GM12878 (cell line): ENCODE measurements around the gene ANKRD6. TPM values are rescaled to one million over a fixed set of nuclear protein-coding genes. Genes with fewer than 3 reads are reported as not detected.

ENCODE experiments used
- ATAC-seq: fragments of 200-7000 bp; cut with Tn5 transposase; 3 replicates; pipeline ENCODE4 v1.9.1; 2020; ENCODE audit warnings: mild to moderate bottlenecking, moderate library complexity
- BruUV-seq: library from RNA; stranded (reverse); fragments of 400-500 nt; replicated peaks from 2 replicates; lab custom pipeline; 2021; lab: Mats Ljungman, UMichigan
- CTCF ChIA-PET: fragments of 300-600 bp; sonication (Branson Sonifier 250); formaldehyde crosslinking; extraction: SDS; loops from one replicate; lab custom pipeline; 2021; ENCODE audit warnings: inconsistent platforms; lab: Yijun Ruan, JAX
- POLR2A ChIA-PET: fragments of 350-600 bp; formaldehyde crosslinking; extraction: SDS; loops from one replicate; lab custom pipeline; 2021; ENCODE audit warnings: inconsistent platforms; lab: Charles Lee
- RAD21 ChIA-PET: fragments of 300-600 bp; sonication (Branson Sonifier 250); formaldehyde crosslinking; loops from one replicate; lab custom pipeline; 2023; ENCODE audit warnings: antibody characterized with exemption; ENCODE audit not compliant: unreplicated experiment; lab: Charles Lee
- SMC1A ChIA-PET: fragments of 300-600 bp; sonication (Branson Sonifier 250); formaldehyde crosslinking; loops from one replicate; lab custom pipeline; 2023; ENCODE audit not compliant: unreplicated experiment, uncharacterized antibody; lab: Charles Lee
- DNase-seq: peaks from one replicate; pipeline ENCODE4 v3.0.0-alpha.2; 2011; ENCODE audit warnings: low read depth, low spot score
- FAIRE-seq: peaks from 3 replicates; lab custom pipeline; 2011; peaks lifted over from hg19 to GRCh38; lab: Jason Lieb, UNC
- H2AFZ ChIP-seq: 2 replicates; pipeline ENCODE4 v1.6.0; 2011; ENCODE audit warnings: low read depth, low read length, control low read depth; ENCODE audit not compliant: control insufficient read depth
- H3K27ac ChIP-seq: 2 replicates; pipeline ENCODE4 v1.5.1; 2011; ENCODE audit warnings: control low read depth; ENCODE audit not compliant: control insufficient read depth, insufficient read depth
- H3K27me3 ChIP-seq, 2 experiments: replicated peaks in 1 of 2; 2 replicates each; pipeline versions ENCODE4 v1.6.0 to v1.6.1; 2011; ENCODE audit warnings: low read length in 1 of 2; ENCODE audit not compliant: control insufficient read depth in 2 of 2, insufficient read depth in 2 of 2
- H3K36me3 ChIP-seq, 2 experiments: 2 replicates each; pipeline ENCODE4 v1.5.1; 2011; ENCODE audit warnings: low read length in 1 of 2; ENCODE audit not compliant: control insufficient read depth in 2 of 2, insufficient read depth in 2 of 2
- H3K4me1 ChIP-seq: 2 replicates; pipeline ENCODE4 v1.6.1; 2011; ENCODE audit warnings: mild to moderate bottlenecking, low read length, moderate library complexity, mixed read lengths; ENCODE audit not compliant: control insufficient read depth, insufficient read depth
- H3K4me2 ChIP-seq: 2 replicates; pipeline ENCODE4 v1.6.0; 2011; ENCODE audit warnings: control low read depth; ENCODE audit not compliant: control insufficient read depth, insufficient read depth
- H3K4me3 ChIP-seq: fragments of 200-600 bp; sonication (generic); 2 replicates; pipeline ENCODE4 v1.5.1; 2016
- H3K79me2 ChIP-seq: 2 replicates; pipeline ENCODE4 v1.6.0; 2011; ENCODE audit warnings: low read length; ENCODE audit not compliant: control insufficient read depth, insufficient read depth
- H3K9ac ChIP-seq: 2 replicates; pipeline ENCODE4 v1.8.0; 2011; ENCODE audit warnings: low read length, control low read depth, mixed read lengths; ENCODE audit not compliant: control insufficient read depth, insufficient read depth
- H3K9me3 ChIP-seq: replicated peaks from 3 replicates; pipeline ENCODE4 v1.5.1; 2011; ENCODE audit warnings: mild to moderate bottlenecking, low read length; ENCODE audit not compliant: control insufficient read depth, insufficient read depth
- H4K20me1 ChIP-seq: 2 replicates; pipeline ENCODE4 v1.6.0; 2011; ENCODE audit not compliant: control insufficient read depth, insufficient read depth
- ASH2L ChIP-seq: fragments of 300-600, 200-600 bp; sonication (generic); IDR thresholded peaks from 2 replicates; pipeline ENCODE4 v1.6.1; 2017; ENCODE audit warnings: low read depth, mild to moderate bottlenecking, borderline replicate concordance
- BMI1 ChIP-seq: fragments of 450-650 bp; IDR thresholded peaks from 2 replicates; pipeline ENCODE4 v1.6.1; 2016; ENCODE audit warnings: mild to moderate bottlenecking, moderate library complexity, borderline replicate concordance
- EED ChIP-seq: sonication (generic); IDR thresholded peaks from 2 replicates; pipeline ENCODE4 v1.6.1; 2016; ENCODE audit warnings: antibody characterized with exemption, low read depth
- ESRRA ChIP-seq: IDR thresholded peaks from 2 replicates; pipeline ENCODE4 v1.6.1; 2012; ENCODE audit warnings: mild to moderate bottlenecking, low read length, improper control_type of control experiment
- FOXM1 ChIP-seq: IDR thresholded peaks from 2 replicates; pipeline ENCODE4 v1.6.1; 2012; ENCODE audit warnings: low read depth, mild to moderate bottlenecking, inconsistent platforms, low read length, moderate library complexity
- IKZF2 ChIP-seq, 2 experiments: fragments of 450-650 bp; IDR thresholded peaks; 2 replicates each; pipeline ENCODE4 v1.6.1; 2017; ENCODE audit warnings: mild to moderate bottlenecking in 2 of 2, moderate library complexity in 2 of 2
- JUND ChIP-seq: IDR thresholded peaks from 2 replicates; pipeline ENCODE4 v1.6.1; 2012; ENCODE audit warnings: low read depth, mild to moderate bottlenecking, low read length, improper control_type of control experiment, moderate library complexity
- MTA3 ChIP-seq: IDR thresholded peaks from 2 replicates; pipeline ENCODE4 v1.6.1; 2012; ENCODE audit warnings: low read length, inconsistent platforms, borderline replicate concordance
- MYB ChIP-seq: fragments of 150-350 bp; IDR thresholded peaks from 2 replicates; pipeline ENCODE4 v1.6.1; 2014; ENCODE audit warnings: mild to moderate bottlenecking, low read depth, low read length, borderline replicate concordance
- PRDM15 ChIP-seq: fragments of 450-650 bp; formaldehyde crosslinking; IDR thresholded peaks from 2 replicates; pipeline ENCODE4 v1.4.0; 2020; ENCODE audit warnings: mild to moderate bottlenecking, moderate library complexity
- RAD21 ChIP-seq: IDR thresholded peaks from 2 replicates; pipeline ENCODE4 v1.6.1; 2011; ENCODE audit warnings: mild to moderate bottlenecking, low read depth, low read length, moderate library complexity; ENCODE audit not compliant: insufficient read depth
- RUNX3 ChIP-seq: IDR thresholded peaks from 2 replicates; pipeline ENCODE4 v1.6.1; 2012; ENCODE audit warnings: low read length, inconsistent platforms
- SMAD1 ChIP-seq: fragments of 450-650 bp; IDR thresholded peaks from 2 replicates; pipeline ENCODE4 v1.6.1; 2018; ENCODE audit warnings: mild to moderate bottlenecking, low read depth; ENCODE audit not compliant: partially characterized antibody
- SP1 ChIP-seq: IDR thresholded peaks from one replicate; pipeline ENCODE4 v1.6.1; 2011; ENCODE audit warnings: low read depth, low read length
- WRNIP1 ChIP-seq: IDR thresholded peaks from 2 replicates; pipeline ENCODE4 v1.6.1; 2011; ENCODE audit warnings: low read depth, low read length, improper control_type of control experiment, borderline replicate concordance
- ZNF274 ChIP-seq: IDR thresholded peaks from one replicate; pipeline ENCODE4 v1.8.0; 2011; ENCODE audit not compliant: insufficient read length, insufficient read depth
- ZNF384 ChIP-seq: IDR thresholded peaks from 2 replicates; pipeline ENCODE4 v1.6.1; 2012; ENCODE audit warnings: low read depth, mild to moderate bottlenecking, low read length, improper control_type of control experiment, borderline replicate concordance
- WGBS: methylation state at CpG from one replicate; pipeline ENCODE4 v1.1.6; 2016; ENCODE audit warnings: low lambda C conversion rate; ENCODE audit not compliant: insufficient replicate concordance, insufficient coverage; ENCODE audit errors: missing lambda C conversion rate; 5-methylcytosine and 5-hydroxymethylcytosine counted together
- in situ Hi-C: fragments of 300-500 bp; cut with MboI; formaldehyde crosslinking; loops from 9 replicates; pipeline ENCODE4 v1.14.3; 2018; ENCODE audit warnings: mixed read lengths
- intact Hi-C: fragments of 100-400 bp; cut with micrococcal nuclease; formaldehyde crosslinking; loops from one replicate; pipeline ENCODE4 v1.14.2; 2022; ENCODE audit not compliant: unreplicated experiment
- polyA plus RNA-seq, 11 experiments: library from polyadenylated mRNA; depleted of rRNA in 4 of 11; unstranded in 6 of 11; stranded (reverse) in 5 of 11; fragments of >200 nt; fragmentation: Nextera tagmentation in 4 of 11; fragmentation: Illumina TruSeq in 1 of 11; extraction: Ambion mirVana in 4 of 11; extraction: Trizol in 1 of 11; gene quantifications; 1 replicate in 1 of 11; 2 replicates in 10 of 11; pipeline versions ENCODE4 v1.2.1 to v1.2.3, GENCODE V29; 2011 to 2016; ENCODE audit warnings: inconsistent platforms in 2 of 11, missing spikeins in 2 of 11, low read depth in 1 of 11
- total RNA-seq, 4 experiments: library from RNA; depleted of rRNA in 3 of 4; stranded (reverse); fragments of >200 nt in 3 of 4; fragmentation: Illumina TruSeq in 1 of 4; extraction: Trizol in 1 of 4; gene quantifications; 2 replicates each; pipeline versions ENCODE4 v1.2.1 to v1.2.3, GENCODE V29; 2013 to 2021

ANKRD6 gene
- total and polyA plus RNA-seq, 10 of the 15 experiments (the other 5 are each of a cell fraction or from before 2014, with no cell fraction given), result 0.03 to 0.90 (median 0.38) TPM

DNA sequence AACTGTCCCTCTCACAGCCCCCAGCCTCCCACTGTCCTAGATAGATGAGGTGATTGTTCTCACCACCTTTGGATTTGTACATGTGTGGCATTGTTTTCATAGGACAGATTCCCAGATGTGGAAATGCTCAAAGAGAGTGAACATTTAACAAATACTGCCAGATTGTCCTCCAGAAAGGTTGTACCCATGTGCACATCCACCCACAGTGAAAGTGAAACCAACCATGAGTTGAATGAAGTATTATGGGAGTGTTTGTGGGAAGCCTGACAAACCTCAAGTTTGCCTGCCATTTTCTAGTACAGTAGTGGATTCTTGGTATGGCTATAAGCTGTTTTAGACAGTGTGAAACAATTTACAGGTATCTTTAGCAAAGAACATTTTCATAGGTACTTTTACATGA lies 42.7 kb downstream of the ANKRD6 start:
- no peaks in the 10 kb centered on the region for H3K36me3 ChIP-seq

GRCh38 chr6:89479897-89480296 lies 46.9 kb downstream of the ANKRD6 start:
- FAIRE-seq (no peak), ATAC-seq (no peak), DNase-seq (no peak)
- Histone ChIP-seq H3K4me1 (peaks cover 10% of the 10 kb centered on the region; the same call in 1 of the 2 replicates), H3K36me3 (no peaks in the 10 kb centered on the region), H3K9ac (no peak overlapping the region), H3K4me2 (no peak overlapping the region), H4K20me1 (no peaks in the 10 kb centered on the region), H3K27ac (no peak overlapping the region), H3K4me3 (no peak overlapping the region), H3K27me3 (no peaks in the 10 kb centered on the region), H3K79me2 (no peaks in the 10 kb centered on the region), H2AFZ (no peak overlapping the region), H3K9me3 (no peaks in the 10 kb centered on the region)
- TF ChIP-seq BMI1 (no peak), PRDM15 (CRISPR knock-in tag) (no peak), FOXM1 (no peak), SP1 (no peak), JUND (no peak), WRNIP1 (no peak), MYB (no peak), RAD21 (no peak), ZNF274 (no peak), ESRRA (no peak), MTA3 (no peak), ZNF384 (no peak), SMAD1 (no peak)
- WGBS, result 50% methylated on average over 2 of the region's 2 CpGs
- BruUV-seq, result no TSS peak
- RAD21 ChIA-PET, result no interaction called here
- intact Hi-C loops (no loop called here), in situ Hi-C loops (no loop called here)
- SMC1A ChIA-PET, result interaction anchor here (1.6 kb wide), 1 partner anchor 10 kb away, joined by 4 read pairs; no protein-coding TSS in a partner anchor
- CTCF ChIA-PET, result no interaction called here
- POLR2A ChIA-PET, result no interaction called here

More for the DNA sequence above, 42.7 kb downstream of the ANKRD6 start:
- Histone ChIP-seq H3K27ac (no peak overlapping the region), H3K4me2 (no peak overlapping the region), H3K27me3 (no peaks in the 10 kb centered on the region), H3K4me1 (peaks cover 17% of the 10 kb centered on the region), H2AFZ (no peak overlapping the region), H3K79me2 (no peaks in the 10 kb centered on the region), H3K9me3 (no peaks in the 10 kb centered on the region), H3K4me3 (no peak overlapping the region), H3K9ac (no peak overlapping the region), H4K20me1 (no peaks in the 10 kb centered on the region)
- FAIRE-seq (peak; percentile 97), ATAC-seq (peak; percentile 77), DNase-seq (peak; percentile 13)
- in situ Hi-C loops, result no loop called here
- POLR2A ChIA-PET, result no interaction called here
- TF ChIP-seq ASH2L (no peak), RUNX3 (peak; percentile 51), IKZF2 (IDR thresholded peaks at IDR 0.05) (0 out of 4 replicates have a peak, but pooled peaks of 1 of the 2 experiments have one; percentile 13), EED (no peak)
- BruUV-seq, result no TSS peak
- SMC1A ChIA-PET, result interaction anchor here (0.6 kb wide), 1 partner anchor 1431 kb away, joined by 3 read pairs; no protein-coding TSS in a partner anchor
- intact Hi-C loops, result no loop called here
- RAD21 ChIA-PET, result no interaction called here
- CTCF ChIA-PET, result no interaction called here
